ENCODE data around the gene KIF17. TPM values are rescaled to one million over a fixed set of nuclear protein-coding genes. Genes with fewer than 3 reads are reported as not detected.
A peak's percentile ranks its signal among the peaks of the same experiment; 100 is the strongest.

Gene KIF17
- total RNA-seq, 1 donor = 2.2 TPM

GRCh38 chr1:20698195-20698910, 19.5 kb downstream of the KIF17 start:
- peak; percentile 73 for DNase-seq (ENCODE audit: low read depth)
- no peak for TF ChIP-seq CTCF (IDR thresholded peaks at IDR 0.05; ENCODE audit: insufficient read depth, low read depth, low read length)
- no peak overlapping the region for H3K4me3 ChIP-seq (ENCODE audit: low read depth, low read length)

GRCh38 chr1:20697563-20697962, 20.2 kb downstream of the KIF17 start:
- no peak overlapping the region for H3K4me3 ChIP-seq (ENCODE audit: low read depth, low read length)
- DNase-seq (ENCODE audit: low read depth) = no peak
- no peak for TF ChIP-seq CTCF (IDR thresholded peaks at IDR 0.05; ENCODE audit: insufficient read depth, low read depth, low read length)

GRCh38 chr1:20696397-20697333, 21.1 kb downstream of the KIF17 start:
- peak overlapping the region; percentile 59 for H3K4me3 ChIP-seq (ENCODE audit: low read depth, low read length)
- peak; percentile 96 for DNase-seq (ENCODE audit: low read depth)
- peak; percentile 78 for TF ChIP-seq CTCF (IDR thresholded peaks at IDR 0.05; ENCODE audit: insufficient read depth, low read depth, low read length)

GRCh38 chr1:20695515-20695914, 22.3 kb downstream of the KIF17 start:
- TF ChIP-seq CTCF (IDR thresholded peaks at IDR 0.05; ENCODE audit: insufficient read depth, low read depth, low read length) = no peak
- DNase-seq (ENCODE audit: low read depth) = no peak

GRCh38 chr1:20693623-20694022, 24.2 kb downstream of the KIF17 start:
- no peak for TF ChIP-seq CTCF (IDR thresholded peaks at IDR 0.05; ENCODE audit: insufficient read depth, low read depth, low read length)
- H3K4me3 ChIP-seq (ENCODE audit: low read depth, low read length) = no peak overlapping the region

More at GRCh38 chr1:20695515-20695914, 22.3 kb downstream of the KIF17 start:
- H3K4me3 ChIP-seq (ENCODE audit: low read depth, low read length) = no peak overlapping the region

GRCh38 chr1:20691872-20692271, 25.9 kb downstream of the KIF17 start:
- no peak for DNase-seq (ENCODE audit: low read depth)
- no peak overlapping the region for H3K4me3 ChIP-seq (ENCODE audit: low read depth, low read length)
- no peak for TF ChIP-seq CTCF (IDR thresholded peaks at IDR 0.05; ENCODE audit: insufficient read depth, low read depth, low read length)

More at GRCh38 chr1:20693623-20694022, 24.2 kb downstream of the KIF17 start:
- no peak for DNase-seq (ENCODE audit: low read depth)
